HCT116 (cell line): ENCODE data around the gene CALN1. TPM values are rescaled to one million over a fixed set of nuclear protein-coding genes. Genes with fewer than 3 reads are reported as not detected.

Experiments used
- ATAC-seq: fragments of 200-7000 bp; cut with Tn5 transposase; 2 replicates; pipeline ENCODE4 v1.9.1; 2020; ENCODE audit warnings: mild to moderate bottlenecking, moderate library complexity
- BruUV-seq: library from RNA; stranded (reverse); fragments of 400-500 nt; replicated peaks from 2 replicates; lab custom pipeline; 2021; lab: Mats Ljungman, UMichigan
- CTCF ChIA-PET: fragments of 300-600 bp; sonication (Branson Sonifier 250); formaldehyde crosslinking; loops from one replicate; lab custom pipeline; 2021; ENCODE audit warnings: antibody characterized with exemption; lab: Charles Lee
- POLR2A ChIA-PET: fragments of 300-600, 350-600 bp; sonication (Branson Sonifier 250); formaldehyde crosslinking; loops from one replicate; lab custom pipeline; 2021; ENCODE audit warnings: antibody characterized with exemption; lab: Charles Lee
- RAD21 ChIA-PET, 2 experiments: fragments of 300-600 bp; sonication (Branson Sonifier 250); formaldehyde crosslinking; loops; one replicate each; lab custom pipeline; 2023; ENCODE audit warnings: low total read pairs in 2 of 2; ENCODE audit not compliant: uncharacterized antibody in 2 of 2, unreplicated experiment in 2 of 2, low non-redundant PET in 1 of 2; lab: Charles Lee
- DNase-seq: peaks from one replicate; pipeline ENCODE4 v3.0.0-alpha.2; 2010; ENCODE audit warnings: low read depth, low spot score
- H2AFZ ChIP-seq: fragments of 200-600 bp; shearing (Covaris generic), sonication (generic); 2 replicates; pipeline ENCODE4 v1.6.1; 2017; ENCODE audit warnings: low read depth, mixed run types, mixed read lengths, antibody characterized with exemption, low read length; ENCODE audit not compliant: poor library complexity, severe bottlenecking
- H3K27ac ChIP-seq: 2 replicates; pipeline ENCODE4 v1.5.1; 2012; ENCODE audit warnings: low read depth, low read length
- H3K27me3 ChIP-seq: fragments of 200-600 bp; sonication (generic); 2 replicates; pipeline ENCODE4 v1.6.1; 2016; ENCODE audit warnings: mixed run types, low read length, mixed read lengths; ENCODE audit not compliant: insufficient read depth
- H3K36me3 ChIP-seq, 2 experiments: fragments of 200-500 bp in 1 of 2; fragments of 200-600 bp in 1 of 2; sonication (Bioruptor generic) in 1 of 2; sonication (generic) in 1 of 2; 2 replicates each; pipeline versions ENCODE4 v1.5.1 to v1.6.1; 2014 to 2016; ENCODE audit warnings: low read length in 2 of 2, inconsistent platforms in 1 of 2, mixed read lengths in 1 of 2, mixed run types in 1 of 2; ENCODE audit not compliant: insufficient read depth in 2 of 2, control insufficient read depth in 1 of 2
- H3K4me1 ChIP-seq, 2 experiments: fragments of 200-600 bp in 1 of 2; sonication (generic) in 1 of 2; 2 replicates each; pipeline versions ENCODE4 v1.5.1 to v1.6.1; 2012 to 2017; ENCODE audit warnings: low read length in 2 of 2, inconsistent platforms in 1 of 2, mild to moderate bottlenecking in 1 of 2, mixed read lengths in 1 of 2, mixed run types in 1 of 2, moderate library complexity in 1 of 2; ENCODE audit not compliant: insufficient read depth in 2 of 2, control insufficient read depth in 1 of 2
- H3K4me2 ChIP-seq: fragments of 200-600 bp; sonication (generic); 2 replicates; pipeline ENCODE4 v1.6.1; 2017; ENCODE audit warnings: mixed run types, low read length, mixed read lengths
- H3K4me3 ChIP-seq, 2 experiments: fragments of 200-600 bp in 1 of 2; sonication (generic) in 1 of 2; replicated peaks in 1 of 2; 2 replicates each; pipeline ENCODE4 v1.5.1; 2011 to 2016; ENCODE audit warnings: low read length in 2 of 2, control low read depth in 1 of 2, low read depth in 1 of 2, mild to moderate bottlenecking in 1 of 2, mixed read lengths in 1 of 2, mixed run types in 1 of 2
- H3K79me2 ChIP-seq: fragments of 200-600 bp; sonication (generic); 2 replicates; pipeline ENCODE4 v1.6.1; 2017; ENCODE audit warnings: mild to moderate bottlenecking, mixed run types, low read length, moderate library complexity, mixed read lengths; ENCODE audit not compliant: insufficient read depth
- H3K9ac ChIP-seq: fragments of 200-600 bp; sonication (generic); 2 replicates; pipeline ENCODE4 v1.6.1; 2016; ENCODE audit warnings: low read length, mixed read lengths
- H3K9me2 ChIP-seq: fragments of 200-600 bp; sonication (generic), shearing (Covaris generic); 2 replicates; pipeline ENCODE4 v1.6.1; 2017; ENCODE audit warnings: mixed run types, mild to moderate bottlenecking, moderate library complexity; ENCODE audit not compliant: insufficient read depth
- H3K9me3 ChIP-seq, 2 experiments: fragments of 200-500 bp in 1 of 2; fragments of 200-600 bp in 1 of 2; sonication (Bioruptor generic) in 1 of 2; sonication (generic) in 1 of 2; 2 replicates each; pipeline ENCODE4 v1.6.1; 2014 to 2017; ENCODE audit warnings: low read length in 2 of 2, mixed read lengths in 2 of 2, inconsistent platforms in 1 of 2, low read depth in 1 of 2, mild to moderate bottlenecking in 1 of 2, mixed run types in 1 of 2, moderate library complexity in 1 of 2; ENCODE audit not compliant: control insufficient read depth in 1 of 2, insufficient read depth in 1 of 2
- H4K20me1 ChIP-seq: fragments of 200-600 bp; sonication (generic), shearing (Covaris generic); 2 replicates; pipeline ENCODE4 v1.6.1; 2017; ENCODE audit warnings: mixed run types, mild to moderate bottlenecking, moderate library complexity; ENCODE audit not compliant: insufficient read depth
- ATF3 ChIP-seq: IDR thresholded peaks from 2 replicates; pipeline ENCODE4 v1.6.1; 2012
- CBX3 ChIP-seq: IDR thresholded peaks from 2 replicates; pipeline ENCODE4 v1.6.1; 2012; ENCODE audit warnings: low read depth
- CTCF ChIP-seq, 3 experiments: fragments of 200-600 bp in 1 of 3; sonication (generic) in 1 of 3; IDR thresholded peaks in 2 of 3; conservative IDR thresholded peaks in 1 of 3; 2 replicates each; pipeline ENCODE4 v1.5.1; 2012 to 2017; ENCODE audit warnings: low read depth in 2 of 3, low read length in 2 of 3, antibody characterized with exemption in 1 of 3, borderline replicate concordance in 1 of 3, control low read depth in 1 of 3, mild to moderate bottlenecking in 1 of 3, mixed read lengths in 1 of 3, mixed run types in 1 of 3, moderate library complexity in 1 of 3; ENCODE audit not compliant: insufficient read depth in 1 of 3
- ELF1 ChIP-seq: IDR thresholded peaks from 2 replicates; pipeline ENCODE4 v1.6.1; 2012; ENCODE audit warnings: low read depth, borderline replicate concordance
- EZH2 ChIP-seq: fragments of 200-600 bp; sonication (generic); IDR thresholded peaks from 2 replicates; pipeline ENCODE4 v1.6.1; 2017; ENCODE audit warnings: antibody characterized with exemption, mixed run types
- EZH2phosphoT487 ChIP-seq: fragments of 200-600 bp; IDR thresholded peaks from 2 replicates; pipeline ENCODE4 v1.6.1; 2018; ENCODE audit warnings: antibody characterized with exemption, borderline replicate concordance
- FOSL1 ChIP-seq: IDR thresholded peaks from 2 replicates; pipeline ENCODE4 v1.6.1; 2012; ENCODE audit warnings: low read depth
- JUND ChIP-seq: IDR thresholded peaks from 2 replicates; pipeline ENCODE4 v1.6.1; 2012
- MAX ChIP-seq: IDR thresholded peaks from 2 replicates; pipeline ENCODE4 v1.6.1; 2012
- POLR2A ChIP-seq: IDR thresholded peaks from 2 replicates; pipeline ENCODE4 v1.7.0; 2011; ENCODE audit warnings: borderline replicate concordance; ENCODE audit not compliant: insufficient read depth, insufficient read length; ENCODE audit errors: extremely low read depth
- POLR2AphosphoS5 ChIP-seq: IDR thresholded peaks from 2 replicates; pipeline ENCODE4 v1.6.1; 2011; ENCODE audit warnings: mild to moderate bottlenecking, low read depth, low read length, moderate library complexity
- RAD21 ChIP-seq: IDR thresholded peaks from 2 replicates; pipeline ENCODE4 v1.6.1; 2012; ENCODE audit warnings: low read depth, mild to moderate bottlenecking
- REST ChIP-seq: IDR thresholded peaks from 2 replicates; pipeline ENCODE4 v1.6.1; 2012; ENCODE audit warnings: low read depth
- SIN3A ChIP-seq: IDR thresholded peaks from 2 replicates; pipeline ENCODE4 v1.6.1; 2012; ENCODE audit warnings: low read depth
- SRF ChIP-seq: IDR thresholded peaks from 2 replicates; pipeline ENCODE4 v1.6.1; 2012; ENCODE audit warnings: low read depth
- ZNF274 ChIP-seq: fragments of 200-500 bp; sonication (Bioruptor generic); IDR thresholded peaks from 2 replicates; pipeline ENCODE4 v1.6.1; 2014; ENCODE audit warnings: mild to moderate bottlenecking, low read depth, low read length, inconsistent platforms
- intact Hi-C: fragments of 100-400 bp; cut with micrococcal nuclease; formaldehyde crosslinking; loops from 2 replicates; pipeline ENCODE4 v1.10.0; 2022
- total RNA-seq: library from RNA; stranded (reverse); gene quantifications from one replicate; pipeline ENCODE4 v1.2.1, GENCODE V29; 2021; ENCODE audit not compliant: unreplicated experiment

Gene CALN1
- total RNA-seq, 1 experiment from 2014 or later: 0.17 TPM

GRCh38 chr7:72435925-72436480, 23.9 kb upstream of the CALN1 start:
- TF ChIP-seq SRF (no peak), ZNF274 (no peak), CBX3 (no peak), CTCF (IDR thresholded peaks at IDR 0.05 in 2 of 3, conservative IDR thresholded peaks at IDR 0.05 in 1 of 3; ENCODE audit: borderline replicate concordance in 1 of 3, insufficient read depth in 1 of 3, low read depth in 2 of 3, low read length in 2 of 3) (no peak), REST (no peak), ELF1 (no peak), EZH2phosphoT487 (no peak), JUND (no peak), RAD21 (no peak), FOSL1 (no peak), ATF3 (no peak), POLR2A (no peak), POLR2AphosphoS5 (no peak), MAX (no peak), EZH2 (no peak), SIN3A (no peak)
- no peaks in the 10 kb centered on the region for H3K9me3 ChIP-seq
- peaks cover 7% of the 10 kb centered on the region; the same call in 1 of the 2 replicates for H3K27me3 ChIP-seq
- H3K4me1 ChIP-seq: no peaks in the 10 kb centered on the region
- ChIA-PET RAD21 (no interaction called here), POLR2A (no interaction called here), CTCF (no interaction called here)
- no peaks in the 10 kb centered on the region for H3K9me2 ChIP-seq
- H3K27ac ChIP-seq: no peak overlapping the region
- no peaks in the 10 kb centered on the region for H4K20me1 ChIP-seq
- DNase-seq (no peak), ATAC-seq (no peak)
- intact Hi-C loops: no loop called here
- no peak overlapping the region for H3K4me2 ChIP-seq
- BruUV-seq: no TSS peak
- H3K36me3 ChIP-seq: no peaks in the 10 kb centered on the region
- no peak overlapping the region for H3K4me3 ChIP-seq
- H3K79me2 ChIP-seq: no peaks in the 10 kb centered on the region
- no peak overlapping the region for H2AFZ ChIP-seq
- H3K9ac ChIP-seq: no peak overlapping the region
